Measurements from ENCODE around the gene BRD8. TPM values are rescaled to one million over a fixed set of nuclear protein-coding genes. Genes with fewer than 3 reads are reported as not detected.

BRD8 gene
- total and polyA plus RNA-seq, 9 of the 15 experiments (the other 6 are each of a cell fraction or from before 2014, with no cell fraction given), result 54.6 to 163 (median 87.0) TPM

DNA sequence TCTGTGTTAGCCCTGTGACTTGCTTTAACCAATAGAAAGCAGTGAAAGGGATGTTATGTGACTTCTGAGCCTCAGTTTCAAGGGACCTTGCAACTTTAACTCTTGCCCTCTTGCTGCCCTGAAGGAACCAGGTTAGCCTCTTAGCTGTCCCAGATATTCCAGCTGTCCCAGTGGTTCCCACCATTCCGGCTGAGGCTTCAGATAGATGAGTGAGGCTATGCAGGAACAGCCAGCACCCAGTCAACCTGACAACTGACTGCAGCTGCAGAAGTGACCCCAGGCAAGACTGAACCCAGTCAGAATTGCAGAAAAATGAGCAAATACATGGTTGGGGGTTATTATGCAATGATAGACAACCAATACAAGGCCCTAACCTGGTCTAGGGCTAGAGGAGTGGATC, 45.1 kb upstream of the BRD8 start:
- H3K4me1 ChIP-seq (replicated peaks in 1 of 2; ENCODE audit: control insufficient read depth in 2 of 2, insufficient read depth in 2 of 2, low read length in 2 of 2), result peaks cover 0 to 4% of the 10 kb centered on the region in 2 experiments; a peak in 2 of 5 replicates
- H3K27ac ChIP-seq (ENCODE audit: extremely low read depth, low read depth, low read length), result no peak overlapping the region
- H3K4me3 ChIP-seq, result no peak overlapping the region
- POLR2A ChIA-PET, result interaction anchor here (0.5 to 2.8 kb wide), 5 partner anchors 9 to 115 kb away, joined by 3 to 13 read pairs (median 8); partner anchors contain the start of genes CDC23 and FAM53C
- H4K20me1 ChIP-seq (replicated peaks; ENCODE audit: control insufficient read depth, insufficient read depth, low read length), result no peaks in the 10 kb centered on the region
- H3K9ac ChIP-seq (ENCODE audit: insufficient read depth in 1 of 2, low read depth in 2 of 2, low read length in 2 of 2), result no peak overlapping the region
- H3K79me2 ChIP-seq (ENCODE audit: control insufficient read depth, insufficient read depth, low read length), result no peaks in the 10 kb centered on the region
- H3K4me2 ChIP-seq (ENCODE audit: insufficient read depth, low read length), result no peak overlapping the region
- WGBS (ENCODE audit: insufficient coverage, low coverage, missing lambda C conversion rate), result 73% methylated on average over 1 of the region's 1 CpG
- intact Hi-C loops (cut with micrococcal nuclease), result loop anchor here (2.0 kb wide), 1 partner anchor 187 kb away; no protein-coding TSS in a partner anchor
- peak overlapping the region; percentile 85 for H2AFZ ChIP-seq (ENCODE audit: low read depth, low read length)
- no peak; the same call in 1 of the 3 replicates for ATAC-seq
- no peaks in the 10 kb centered on the region for H3K9me1 ChIP-seq (ENCODE audit: control insufficient read depth, insufficient read depth, low read length)
- no peaks in the 10 kb centered on the region for H3K27me3 ChIP-seq (ENCODE audit: control insufficient read depth in 2 of 2, insufficient read depth in 2 of 2, low read length in 2 of 2)
- TF ChIP-seq KLF6 (CRISPR knock-in tag; IDR thresholded peaks at IDR 0.05; ENCODE audit: borderline replicate concordance) (no peak), ETS2 (tag; IDR thresholded peaks at IDR 0.05; ENCODE audit: borderline replicate concordance, poor library complexity, severe bottlenecking) (no peak), MCM5 (IDR thresholded peaks at IDR 0.05; ENCODE audit: low read depth) (no peak), ZNF764 (CRISPR knock-in tag; IDR thresholded peaks at IDR 0.05; ENCODE audit: low read depth) (no peak), POU5F1 (IDR thresholded peaks at IDR 0.05; ENCODE audit: borderline replicate concordance, low read depth, low read length, partially characterized antibody) (no peak), ZNF24 (IDR thresholded peaks at IDR 0.05) (no peak), GATAD2A (IDR thresholded peaks at IDR 0.05) (no peak)
- TF ChIP-seq, protein P1, sequence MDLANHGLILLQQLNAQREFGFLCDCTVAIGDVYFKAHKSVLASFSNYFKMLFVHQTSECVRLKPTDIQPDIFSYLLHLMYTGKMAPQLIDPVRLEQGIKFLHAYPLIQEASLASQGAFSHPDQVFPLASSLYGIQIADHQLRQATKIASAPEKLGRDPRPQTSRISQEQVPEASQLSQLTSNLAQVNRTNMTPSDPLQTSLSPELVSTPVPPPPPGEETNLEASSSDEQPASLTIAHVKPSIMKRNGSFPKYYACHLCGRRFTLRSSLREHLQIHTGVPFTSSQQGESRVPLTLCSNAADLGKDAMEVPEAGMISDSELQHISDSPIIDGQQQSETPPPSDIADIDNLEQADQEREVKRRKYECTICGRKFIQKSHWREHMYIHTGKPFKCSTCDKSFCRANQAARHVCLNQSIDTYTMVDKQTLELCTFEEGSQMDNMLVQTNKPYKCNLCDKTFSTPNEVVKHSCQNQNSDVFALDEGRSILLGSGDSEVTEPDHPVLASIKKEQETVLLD (IDR thresholded peaks at IDR 0.05), result no peak
- TF ChIP-seq, protein P2, sequence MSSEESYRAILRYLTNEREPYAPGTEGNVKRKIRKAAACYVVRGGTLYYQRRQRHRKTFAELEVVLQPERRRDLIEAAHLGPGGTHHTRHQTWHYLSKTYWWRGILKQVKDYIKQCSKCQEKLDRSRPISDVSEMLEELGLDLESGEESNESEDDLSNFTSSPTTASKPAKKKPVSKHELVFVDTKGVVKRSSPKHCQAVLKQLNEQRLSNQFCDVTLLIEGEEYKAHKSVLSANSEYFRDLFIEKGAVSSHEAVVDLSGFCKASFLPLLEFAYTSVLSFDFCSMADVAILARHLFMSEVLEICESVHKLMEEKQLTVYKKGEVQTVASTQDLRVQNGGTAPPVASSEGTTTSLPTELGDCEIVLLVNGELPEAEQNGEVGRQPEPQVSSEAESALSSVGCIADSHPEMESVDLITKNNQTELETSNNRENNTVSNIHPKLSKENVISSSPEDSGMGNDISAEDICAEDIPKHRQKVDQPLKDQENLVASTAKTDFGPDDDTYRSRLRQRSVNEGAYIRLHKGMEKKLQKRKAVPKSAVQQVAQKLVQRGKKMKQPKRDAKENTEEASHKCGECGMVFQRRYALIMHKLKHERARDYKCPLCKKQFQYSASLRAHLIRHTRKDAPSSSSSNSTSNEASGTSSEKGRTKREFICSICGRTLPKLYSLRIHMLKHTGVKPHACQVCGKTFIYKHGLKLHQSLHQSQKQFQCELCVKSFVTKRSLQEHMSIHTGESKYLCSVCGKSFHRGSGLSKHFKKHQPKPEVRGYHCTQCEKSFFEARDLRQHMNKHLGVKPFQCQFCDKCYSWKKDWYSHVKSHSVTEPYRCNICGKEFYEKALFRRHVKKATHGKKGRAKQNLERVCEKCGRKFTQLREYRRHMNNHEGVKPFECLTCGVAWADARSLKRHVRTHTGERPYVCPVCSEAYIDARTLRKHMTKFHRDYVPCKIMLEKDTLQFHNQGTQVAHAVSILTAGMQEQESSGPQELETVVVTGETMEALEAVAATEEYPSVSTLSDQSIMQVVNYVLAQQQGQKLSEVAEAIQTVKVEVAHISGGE (CRISPR knock-in tag; IDR thresholded peaks at IDR 0.05), result no peak
- TF ChIP-seq, protein P3, sequence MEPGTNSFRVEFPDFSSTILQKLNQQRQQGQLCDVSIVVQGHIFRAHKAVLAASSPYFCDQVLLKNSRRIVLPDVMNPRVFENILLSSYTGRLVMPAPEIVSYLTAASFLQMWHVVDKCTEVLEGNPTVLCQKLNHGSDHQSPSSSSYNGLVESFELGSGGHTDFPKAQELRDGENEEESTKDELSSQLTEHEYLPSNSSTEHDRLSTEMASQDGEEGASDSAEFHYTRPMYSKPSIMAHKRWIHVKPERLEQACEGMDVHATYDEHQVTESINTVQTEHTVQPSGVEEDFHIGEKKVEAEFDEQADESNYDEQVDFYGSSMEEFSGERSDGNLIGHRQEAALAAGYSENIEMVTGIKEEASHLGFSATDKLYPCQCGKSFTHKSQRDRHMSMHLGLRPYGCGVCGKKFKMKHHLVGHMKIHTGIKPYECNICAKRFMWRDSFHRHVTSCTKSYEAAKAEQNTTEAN (CRISPR knock-in tag; IDR thresholded peaks at IDR 0.05), result no peak
- DNase-seq (ENCODE audit: extremely low read depth in 1 of 4, low spot score in 3 of 4), result no peak
- FAIRE-seq, result no peak
- CTCF ChIA-PET (ENCODE audit: low intra/inter-chr PET ratio), result interaction anchor here (0.6 to 1.1 kb wide), 2 partner anchors 59 to 356 kb away, joined by 3 to 4 read pairs; no protein-coding TSS in a partner anchor
- BruUV-seq (replicated peaks), result no TSS peak
- in situ Hi-C loops (cut with MboI), result no loop called here
- H3K36me3 ChIP-seq (ENCODE audit: control insufficient read depth, insufficient read depth, low read length), result no peaks in the 10 kb centered on the region; the same call in 2 of the 3 replicates
- H3K9me3 ChIP-seq (replicated peaks; ENCODE audit: control insufficient read depth, insufficient read depth, low read depth, low read length), result peaks cover 8% of the 10 kb centered on the region

All from K562 (cell line).